Uterus (tissue), 4 donors: Measurements from ENCODE around the gene SPAG17. TPM values are rescaled to one million over a fixed set of nuclear protein-coding genes. Genes with fewer than 3 reads are reported as not detected.

Experiments
- DNase-seq, 2 donors: peaks; one replicate each; pipeline ENCODE4 v3.0.0-alpha.2; 2019 to 2020
- H3K27ac ChIP-seq, 2 donors: fragments of 200-600 bp; sonication (generic); 1 replicate in 1 of 2; 2 replicates in 1 of 2; pipeline ENCODE4 v1.5.1; 2016 to 2018
- H3K27me3 ChIP-seq, 2 donors: fragments of 200-600 bp; sonication (generic); one replicate each; pipeline ENCODE4 v1.5.1; 2018 to 2019; ENCODE audit warnings: control low read depth in 1 of 2
- H3K36me3 ChIP-seq, 2 donors: fragments of 200-600 bp; sonication (generic); one replicate each; pipeline ENCODE4 v1.5.1; 2019; ENCODE audit warnings: control low read depth in 1 of 2
- H3K4me1 ChIP-seq, 2 donors: fragments of 200-600 bp; sonication (generic); one replicate each; pipeline ENCODE4 v1.5.1; 2018 to 2019; ENCODE audit warnings: control low read depth in 1 of 2
- H3K4me3 ChIP-seq, 2 donors: fragments of 200-600 bp; sonication (generic); 1 replicate in 1 of 2; 2 replicates in 1 of 2; pipeline ENCODE4 v1.5.1; 2018 to 2019; ENCODE audit warnings: mild to moderate bottlenecking in 1 of 2
- H3K9me3 ChIP-seq, 2 donors: fragments of 200-600 bp; sonication (generic); one replicate each; pipeline ENCODE4 v1.5.1; 2019; ENCODE audit warnings: control low read depth in 1 of 2
- CTCF ChIP-seq, 4 experiments: fragments of 200-600 bp in 2 of 4; fragments of 450-650 bp in 2 of 4; sonication (generic) in 2 of 4; IDR thresholded peaks; one replicate each; pipeline ENCODE4 v1.5.1; 2016 to 2019; ENCODE audit warnings: antibody characterized with exemption in 4 of 4, mild to moderate bottlenecking in 2 of 4, moderate library complexity in 1 of 4
- POLR2A ChIP-seq, 2 donors: fragments of 450-650 bp; IDR thresholded peaks; one replicate each; pipeline ENCODE4 v1.6.1; 2016; ENCODE audit warnings: antibody characterized with exemption in 2 of 2, mild to moderate bottlenecking in 1 of 2, moderate library complexity in 1 of 2
- intact Hi-C: fragments of 100-400 bp; cut with DNase I; formaldehyde crosslinking; loops from one replicate; pipeline ENCODE4 v1.15.1; 2023; ENCODE audit warnings: low total_unique reads
- total RNA-seq, 4 donors: library from RNA; depleted of rRNA in 3 of 4; stranded (reverse); fragments of >200 nt in 3 of 4; gene quantifications; one replicate each; pipeline versions ENCODE4 v1.1.0 to v1.2.4, GENCODE V29; 2014 to 2023
- donor health status: DM: yes; HTN: yes; CAD: no.

Gene SPAG17
- total RNA-seq, 4 donors from 2014 or later: 1.1 to 7.7 TPM; not detected in 2

- intact Hi-C loops: no loop called here
- no peak for TF ChIP-seq CTCF (IDR thresholded peaks at IDR 0.05)
- no peak for TF ChIP-seq POLR2A (IDR thresholded peaks at IDR 0.05)
These were observed 111.2 kb downstream of the SPAG17 start for GRCh38 chr1:118073648-118074435.

GRCh38 chr1:118049981-118050380 is 135.0 kb downstream of the SPAG17 start:
- Histone ChIP-seq H3K27me3 (no peaks in the 10 kb centered on the region), H3K36me3 (no peaks in the 10 kb centered on the region), H3K4me1 (no peaks in the 10 kb centered on the region), H3K9me3 (no peaks in the 10 kb centered on the region), H3K27ac (no peak overlapping the region), H3K4me3 (no peak overlapping the region)
- intact Hi-C loops: no loop called here
- DNase-seq: no peak
- no peak for TF ChIP-seq POLR2A (IDR thresholded peaks at IDR 0.05)
- no peak for TF ChIP-seq CTCF (IDR thresholded peaks at IDR 0.05)

More at GRCh38 chr1:118073648-118074435, 111.2 kb downstream of the SPAG17 start:
- Histone ChIP-seq H3K9me3 (no peaks in the 10 kb centered on the region), H3K4me3 (no peak overlapping the region), H3K27me3 (no peaks in the 10 kb centered on the region), H3K27ac (no peak overlapping the region), H3K36me3 (no peaks in the 10 kb centered on the region), H3K4me1 (no peaks in the 10 kb centered on the region)
- no peak for DNase-seq

- H3K9me3 ChIP-seq: no peaks in the 10 kb centered on the region
- H3K27me3 ChIP-seq: no peaks in the 10 kb centered on the region
- intact Hi-C loops: no loop called here
- no peak for DNase-seq
- no peak overlapping the region for H3K4me3 ChIP-seq
- H3K36me3 ChIP-seq: no peaks in the 10 kb centered on the region
- TF ChIP-seq CTCF (IDR thresholded peaks at IDR 0.05) (no peak), POLR2A (IDR thresholded peaks at IDR 0.05) (no peak)
- no peaks in the 10 kb centered on the region for H3K4me1 ChIP-seq
- H3K27ac ChIP-seq: no peak overlapping the region
These were observed 137.3 kb downstream of the SPAG17 start for GRCh38 chr1:118047650-118048224.

- H3K27ac ChIP-seq: no peak overlapping the region
- no peaks in the 10 kb centered on the region for H3K9me3 ChIP-seq
- no peaks in the 10 kb centered on the region for H3K27me3 ChIP-seq
- DNase-seq: no peak
- H3K4me3 ChIP-seq: no peak overlapping the region
- no peaks in the 10 kb centered on the region for H3K4me1 ChIP-seq
- no peaks in the 10 kb centered on the region for H3K36me3 ChIP-seq
- intact Hi-C loops: no loop called here
- no peak for TF ChIP-seq CTCF (IDR thresholded peaks at IDR 0.05)
- TF ChIP-seq POLR2A (IDR thresholded peaks at IDR 0.05): no peak
These were observed 137.9 kb downstream of the SPAG17 start for GRCh38 chr1:118047006-118047649.

- Histone ChIP-seq H3K27me3 (no peaks in the 10 kb centered on the region), H3K4me3 (no peak overlapping the region), H3K27ac (no peak overlapping the region), H3K4me1 (no peaks in the 10 kb centered on the region), H3K9me3 (no peaks in the 10 kb centered on the region), H3K36me3 (no peaks in the 10 kb centered on the region)
- no peak for DNase-seq
- intact Hi-C loops: no loop called here
- TF ChIP-seq POLR2A (IDR thresholded peaks at IDR 0.05): no peak
- TF ChIP-seq CTCF (IDR thresholded peaks at IDR 0.05): no peak
These were observed 141.4 kb downstream of the SPAG17 start for GRCh38 chr1:118043624-118044023.
